ENCODE measurements around the gene PHLPP1.

- TF ChIP-seq POLR2A (IDR thresholded peaks at IDR 0.05; ENCODE audit: low read length) (no peak), GATA1 (IDR thresholded peaks at IDR 0.05; ENCODE audit: low read depth, low read length) (no peak)
Observed at GRCh38 chr18:62682371-62682770, 33.0 kb upstream of the PHLPP1 start.
